ENCODE data around the gene ANTKMT.
"Not testable (repeated sequence)": the region's sequence is repeated elsewhere in the genome, so short reads cannot be mapped to it uniquely, and the experiment has no call there.

ANTKMT gene

GRCh38 chr16:746637-747036 is 25.7 kb downstream of the ANTKMT start:
- DNase-seq: no peak

DNA sequence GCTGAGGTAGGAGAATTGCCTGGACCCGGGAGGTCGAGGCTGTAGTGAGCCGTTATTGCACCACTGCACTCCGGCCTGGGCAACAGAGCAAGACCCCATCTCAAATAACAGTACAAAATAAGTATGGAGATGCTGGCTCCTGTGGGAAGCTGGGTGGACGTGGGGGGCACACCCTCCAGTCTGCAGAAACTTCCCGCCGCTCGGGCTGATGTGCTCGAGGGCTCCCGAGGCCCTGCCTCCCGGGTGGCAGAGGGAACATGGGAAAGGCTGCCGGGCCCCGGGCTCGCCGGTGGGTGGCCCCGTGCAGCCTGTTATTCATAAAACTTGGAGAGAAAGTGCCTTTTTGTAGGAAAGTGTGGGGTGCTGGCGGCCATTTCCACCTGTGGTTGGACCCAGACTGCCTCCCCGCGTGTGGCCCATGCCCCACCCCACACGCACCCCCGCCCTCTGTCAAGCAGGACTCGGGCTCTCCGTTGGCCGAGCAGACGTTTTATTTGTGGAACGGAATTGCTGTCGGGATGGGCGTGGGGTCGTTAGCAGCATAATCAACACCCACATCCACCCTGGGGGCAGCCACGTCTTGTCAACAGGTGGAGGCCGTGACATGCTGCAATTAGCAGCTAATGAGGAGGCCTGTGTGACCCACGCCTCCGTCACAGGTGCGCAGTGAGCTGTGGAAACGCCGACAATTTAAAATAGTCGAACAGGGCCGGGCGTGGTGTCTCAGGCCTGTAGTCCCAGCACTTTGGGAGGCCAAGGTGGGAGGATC is 27.2 kb downstream of the ANTKMT start:
- no peak for DNase-seq

DNA sequence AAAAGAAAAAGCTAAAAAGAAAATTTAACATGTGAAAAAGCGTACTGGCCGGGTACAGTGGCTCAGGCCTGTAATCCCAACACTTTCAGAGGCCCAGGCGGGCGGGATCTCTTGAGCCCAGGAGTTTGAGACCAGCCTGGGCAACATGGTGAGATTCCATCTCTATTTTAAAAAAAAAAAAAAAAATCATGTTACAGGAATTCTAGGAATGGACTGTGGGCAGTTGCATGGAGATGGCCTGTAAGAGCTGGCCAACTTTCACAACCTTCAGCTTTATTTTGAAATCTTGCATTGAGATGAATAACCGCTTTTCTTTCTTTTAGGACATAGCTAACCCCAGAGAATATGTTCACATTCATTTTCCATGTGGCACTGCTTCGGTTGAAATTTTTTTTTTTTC is 28.1 kb downstream of the ANTKMT start:
- DNase-seq: no peak

- DNase-seq: no peak
Observed at GRCh38 chr16:750485-750884, 29.5 kb downstream of the ANTKMT start.

GRCh38 chr16:751152-752006 is 30.4 kb downstream of the ANTKMT start:
- no peak for DNase-seq

DNA sequence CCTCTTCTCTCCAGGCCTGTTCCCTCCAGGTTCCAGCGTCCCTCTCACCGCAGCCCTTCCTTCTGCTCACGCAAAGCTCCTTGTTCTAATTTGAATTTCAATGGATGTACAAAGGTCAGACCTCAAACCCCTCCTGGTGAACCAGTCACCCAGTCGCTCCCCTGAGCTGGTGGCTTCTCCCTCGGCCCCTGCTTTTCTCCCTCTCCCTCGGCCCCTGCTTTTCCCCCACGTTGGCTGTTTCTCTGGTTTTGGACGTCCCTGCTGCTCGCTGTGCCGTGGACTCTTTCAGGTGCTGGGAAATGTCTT is 31.0 kb downstream of the ANTKMT start:
- no peak for DNase-seq

GRCh38 chr16:754121-754607 is 33.2 kb downstream of the ANTKMT start:
- not testable (repeated sequence) for DNase-seq

DNA sequence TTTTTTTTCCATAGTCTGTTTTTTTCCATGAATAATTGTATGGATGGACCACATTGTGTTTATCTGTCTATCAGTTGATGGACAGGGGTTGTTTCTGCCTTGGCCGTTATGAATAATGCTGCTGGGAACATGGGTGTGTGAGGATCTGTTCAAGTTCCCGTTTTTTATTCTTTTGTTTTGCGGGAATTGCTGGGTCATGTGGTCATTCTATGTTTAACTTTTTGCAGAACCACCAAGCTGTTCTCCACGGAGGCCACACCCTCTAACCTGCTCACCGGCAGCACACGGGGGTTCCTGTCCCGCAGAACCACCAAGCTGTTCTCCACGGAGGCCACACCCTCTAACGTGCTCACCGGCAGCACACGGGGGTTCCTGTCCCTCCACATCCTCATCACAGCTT is 33.7 kb downstream of the ANTKMT start:
- DNase-seq: peak; percentile 47 to 51

GRCh38 chr16:756428-756827 is 35.5 kb downstream of the ANTKMT start:
- DNase-seq: peak; percentile 25 to 63

GRCh38 chr16:759110-759910 is 38.4 kb downstream of the ANTKMT start:
- no peak for DNase-seq

DNA sequence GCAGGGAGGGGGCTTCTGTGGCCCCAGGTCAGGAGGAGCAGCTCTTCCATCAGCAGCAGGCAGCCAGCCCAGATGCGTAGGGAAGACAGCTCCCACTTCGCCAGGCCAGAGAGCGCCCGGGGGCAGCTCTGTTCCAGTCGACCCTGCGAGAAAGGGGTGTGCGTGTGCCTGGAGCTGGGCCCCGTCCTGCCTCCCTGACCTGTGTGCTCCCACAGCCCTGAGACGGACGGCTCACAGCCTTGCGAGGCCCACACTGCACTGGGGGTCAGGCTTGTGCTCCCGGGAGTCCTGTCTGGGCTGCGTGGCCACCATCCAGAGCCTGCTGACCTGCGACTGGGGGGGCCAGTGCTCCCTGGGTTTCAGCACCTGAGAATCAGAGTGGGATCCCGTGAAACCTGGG is 39.1 kb downstream of the ANTKMT start:
- no peak for DNase-seq

DNA sequence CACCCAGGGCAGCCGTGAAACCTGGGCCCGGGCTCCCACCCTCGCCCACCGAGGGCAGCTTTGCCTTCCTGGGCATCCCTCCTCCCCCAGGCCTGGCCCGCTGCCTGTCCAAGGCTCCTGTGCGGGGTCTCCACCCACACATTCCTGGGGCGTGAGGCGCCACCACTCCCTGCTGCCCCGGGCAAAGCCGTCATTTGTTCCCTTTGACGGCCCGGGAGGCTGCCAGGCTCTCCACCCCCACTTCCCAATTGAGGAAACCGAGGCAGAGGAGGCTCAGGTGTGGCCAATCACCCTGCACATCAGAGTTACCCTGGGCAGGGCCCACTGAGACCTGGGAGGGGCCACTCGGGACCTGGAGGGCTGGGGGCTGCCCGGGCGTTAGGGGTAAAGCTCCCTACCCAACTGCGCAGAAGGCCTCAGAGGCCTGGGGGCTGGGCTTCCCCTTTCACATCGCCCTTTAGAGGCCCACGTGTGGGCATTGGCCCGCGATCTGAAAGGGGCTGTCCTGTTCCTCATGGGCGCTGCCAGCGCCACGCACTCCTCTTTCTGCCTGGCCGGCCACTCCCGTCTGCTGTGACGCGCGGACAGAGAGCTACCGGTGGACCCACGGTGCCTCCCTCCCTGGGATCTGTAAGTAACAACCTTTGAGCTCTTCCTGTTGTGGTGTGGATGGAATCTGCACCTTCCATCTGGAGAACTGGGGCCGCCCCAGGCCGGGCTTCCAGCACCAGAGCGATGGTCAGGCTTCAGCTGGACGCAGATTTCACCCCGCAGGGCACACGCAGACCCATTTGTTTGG is 39.8 kb downstream of the ANTKMT start, which contains the start of gene MSLN:
TSS of gene MSLN (plus strand) at position 190 of the 799 bp plus-strand sequence. CDS start 1,947 bp downstream, outside the sequence.
- DNase-seq: no peak

DNA sequence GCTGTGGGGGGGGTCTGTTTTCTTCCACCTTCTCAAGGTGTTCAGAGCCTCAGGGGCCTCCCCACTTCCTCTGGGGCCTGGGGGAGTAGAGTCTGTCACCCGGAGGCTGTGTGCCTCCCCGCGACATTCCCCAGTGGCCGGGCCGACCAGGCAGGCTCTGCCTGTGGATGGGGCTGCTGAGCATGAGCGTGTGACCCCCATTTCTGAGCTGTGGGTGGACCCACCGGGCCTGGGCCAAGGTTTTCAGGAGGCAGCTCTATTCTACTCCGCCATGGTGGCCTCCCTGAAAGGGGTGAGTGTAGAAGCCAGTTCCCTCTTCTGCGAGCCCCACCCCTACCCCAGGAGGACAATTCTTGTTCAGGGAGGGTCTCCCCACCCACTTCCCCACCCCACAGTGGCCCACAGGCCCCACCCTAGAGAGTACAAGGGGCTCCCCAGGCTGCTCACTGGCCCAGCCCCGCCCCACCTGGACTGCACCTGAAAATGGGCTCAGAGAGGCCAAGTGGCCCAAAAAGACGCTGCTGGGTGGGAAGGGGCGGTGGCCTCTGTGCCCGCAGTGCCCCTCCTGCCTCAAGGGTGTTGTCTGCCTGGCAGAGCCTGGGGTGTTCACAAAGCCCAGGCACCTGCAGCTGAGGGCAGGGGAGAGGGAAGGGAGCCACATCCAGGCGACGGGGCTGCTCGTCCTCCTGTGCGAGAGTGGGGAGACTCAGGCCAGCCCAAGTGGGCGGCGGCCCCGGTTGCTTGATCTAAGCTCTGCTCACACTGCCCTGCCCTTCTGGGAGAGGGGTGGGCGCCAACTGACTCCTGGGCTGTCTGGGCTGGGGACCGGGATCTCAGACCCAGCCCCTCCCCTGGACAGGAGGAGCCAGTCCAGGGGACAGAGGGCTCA is 40.9 kb downstream of the ANTKMT start:
- DNase-seq: no peak

GRCh38 chr16:762595-763268 is 41.8 kb downstream of the ANTKMT start:
- DNase-seq: no peak

DNA sequence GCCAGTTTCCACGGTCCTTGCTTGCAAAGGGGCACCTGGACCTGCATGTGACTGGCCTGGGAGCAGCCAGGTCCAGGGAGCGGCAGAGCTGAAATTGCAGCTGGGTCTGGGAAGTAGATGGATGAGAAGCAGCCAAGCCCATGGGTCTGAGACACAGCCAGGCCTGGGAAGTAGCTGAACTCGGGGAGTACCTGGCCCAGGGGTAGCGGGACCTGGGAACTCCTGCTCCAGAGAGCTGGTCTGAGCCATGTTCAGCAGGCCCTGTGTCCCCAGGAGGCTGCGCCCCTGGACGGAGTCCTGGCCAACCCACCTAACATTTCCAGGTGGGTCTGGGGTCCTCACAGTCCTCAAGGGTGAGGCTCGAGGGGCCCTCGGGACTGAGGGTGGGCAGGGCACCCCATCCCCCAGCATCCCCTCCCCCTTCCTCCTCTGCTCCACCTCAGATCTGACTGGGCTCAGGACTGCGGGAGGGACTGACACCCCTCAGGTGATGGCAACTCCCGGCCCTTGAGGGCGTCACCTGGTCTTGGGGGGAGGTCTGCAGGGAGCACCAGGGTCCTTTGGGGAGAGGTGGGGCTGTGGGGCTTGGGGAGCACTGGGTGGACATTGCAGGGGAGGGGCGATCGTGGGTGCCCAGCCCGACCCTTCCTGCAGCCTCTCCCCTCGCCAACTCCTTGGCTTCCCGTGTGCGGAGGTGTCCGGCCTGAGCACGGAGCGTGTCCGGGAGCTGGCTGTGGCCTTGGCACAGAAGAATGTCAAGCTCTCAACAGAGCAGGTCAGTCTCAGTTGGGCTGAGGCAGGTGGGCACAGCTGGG is 42.6 kb downstream of the ANTKMT start:
- DNase-seq: no peak

GRCh38 chr16:764184-764750 is 43.3 kb downstream of the ANTKMT start:
- DNase-seq: no peak

DNA sequence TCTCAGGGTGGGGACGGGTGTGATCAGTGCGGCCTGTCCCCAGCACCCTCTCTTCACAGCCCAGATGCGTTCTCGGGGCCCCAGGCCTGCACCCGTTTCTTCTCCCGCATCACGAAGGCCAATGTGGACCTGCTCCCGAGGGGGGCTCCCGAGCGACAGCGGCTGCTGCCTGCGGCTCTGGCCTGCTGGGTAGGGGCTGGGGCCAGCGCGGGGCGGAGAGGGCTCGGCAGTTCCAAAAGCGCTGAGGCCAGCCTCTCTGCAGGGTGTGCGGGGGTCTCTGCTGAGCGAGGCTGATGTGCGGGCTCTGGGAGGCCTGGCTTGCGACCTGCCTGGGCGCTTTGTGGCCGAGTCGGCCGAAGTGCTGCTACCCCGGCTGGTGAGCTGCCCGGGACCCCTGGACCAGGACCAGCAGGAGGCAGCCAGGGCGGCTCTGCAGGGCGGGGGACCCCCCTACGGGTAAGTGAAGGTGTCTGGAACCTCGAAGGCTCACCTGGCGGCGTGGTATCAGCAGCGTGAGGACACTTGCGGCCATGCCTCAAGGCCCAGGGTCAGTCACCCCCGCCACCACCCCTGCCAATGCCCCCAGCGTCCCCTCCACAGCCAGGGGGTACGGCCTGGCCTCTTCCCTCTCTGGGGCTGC is 44.0 kb downstream of the ANTKMT start:
- DNase-seq: no peak

DNA sequence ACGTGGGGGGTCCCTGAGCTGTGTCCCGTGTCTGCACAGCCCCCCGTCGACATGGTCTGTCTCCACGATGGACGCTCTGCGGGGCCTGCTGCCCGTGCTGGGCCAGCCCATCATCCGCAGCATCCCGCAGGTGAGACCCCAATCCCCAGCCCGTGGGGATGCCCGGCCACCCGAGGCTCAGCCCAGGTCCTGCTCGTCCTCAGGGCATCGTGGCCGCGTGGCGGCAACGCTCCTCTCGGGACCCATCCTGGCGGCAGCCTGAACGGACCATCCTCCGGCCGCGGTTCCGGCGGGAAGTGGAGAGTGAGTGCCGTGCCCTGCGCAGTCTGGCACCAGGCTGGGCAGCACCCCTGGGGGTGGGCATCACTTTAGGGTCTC is 44.5 kb downstream of the ANTKMT start:
- DNase-seq: no peak

All from inflammatory macrophage treated with lipopolysaccharide for 1 hour (primary cell).